Heart left ventricle (tissue), 16 donors: ENCODE measurements around the gene NFIC. TPM values are rescaled to one million over a fixed set of nuclear protein-coding genes. Genes with fewer than 3 reads are reported as not detected.
A peak's percentile ranks its signal among the peaks of the same experiment; 100 is the strongest.
"Not testable (repeated sequence)": the region's sequence is repeated elsewhere in the genome, so short reads cannot be mapped to it uniquely, and the experiment has no call there.

Source experiments
- ATAC-seq, 4 donors: fragments of 200-7000 bp; cut with Tn5 transposase; one replicate each; pipeline ENCODE4 v1.9.1; 2020 to 2022; ENCODE audit warnings: moderate library complexity in 4 of 4, mild to moderate bottlenecking in 3 of 4, moderate number of reproducible peaks in 1 of 4
- DNase-seq, 5 donors: peaks; one replicate each; pipeline ENCODE4 v3.0.0-alpha.2; 2020
- H3K27ac ChIP-seq, 12 donors: fragments of 200-600 bp; sonication (generic) in 4 of 12; one replicate each; pipeline versions ENCODE4 v1.5.0 to v1.8.0; 2016 to 2022; ENCODE audit warnings: mild to moderate bottlenecking in 2 of 12
- H3K27me3 ChIP-seq, 9 donors: fragments of 200-600 bp; sonication (generic) in 2 of 9; one replicate each; pipeline versions ENCODE4 v1.5.1 to v1.8.0; 2016 to 2022; ENCODE audit warnings: mild to moderate bottlenecking in 3 of 9
- H3K36me3 ChIP-seq, 9 donors: fragments of 200-600 bp; sonication (generic) in 2 of 9; one replicate each; pipeline versions ENCODE4 v1.5.0 to v1.8.0; 2018 to 2022; ENCODE audit warnings: mild to moderate bottlenecking in 2 of 9
- H3K4me1 ChIP-seq, 12 donors: fragments of 200-600 bp; sonication (generic) in 4 of 12; one replicate each; pipeline versions ENCODE4 v1.5.0 to v1.8.0; 2016 to 2022; ENCODE audit warnings: mild to moderate bottlenecking in 3 of 12
- H3K4me3 ChIP-seq, 12 donors: fragments of 200-600 bp; sonication (generic) in 4 of 12; one replicate each; pipeline versions ENCODE4 v1.5.0 to v1.8.0; 2017 to 2022; ENCODE audit warnings: mild to moderate bottlenecking in 9 of 12, moderate library complexity in 4 of 12
- H3K9me3 ChIP-seq, 12 donors: fragments of 200-600 bp; sonication (generic) in 4 of 12; one replicate each; pipeline versions ENCODE4 v1.5.0 to v1.8.0; 2016 to 2022; ENCODE audit warnings: mild to moderate bottlenecking in 1 of 12
- CTCF ChIP-seq, 12 donors: fragments of 200-600 bp; sonication (generic) in 4 of 12; IDR thresholded peaks; one replicate each; pipeline versions ENCODE4 v1.5.0 to v1.8.0; 2018 to 2022; ENCODE audit warnings: antibody characterized with exemption in 12 of 12, mild to moderate bottlenecking in 5 of 12
- POLR2A ChIP-seq, 2 donors: fragments of 450-650 bp; IDR thresholded peaks; one replicate each; pipeline ENCODE4 v1.6.1; 2017; ENCODE audit warnings: antibody characterized with exemption in 2 of 2, mild to moderate bottlenecking in 2 of 2, moderate library complexity in 2 of 2
- WGBS, 4 donors: extraction: QIAGEN DNeasy Blood & Tissue Kit in 2 of 4; methylation state at CpG; one replicate each; pipeline versions ENCODE4 v1.1.5 to v1.1.7; 2013 to 2018; 5-methylcytosine and 5-hydroxymethylcytosine counted together
- intact Hi-C, 10 donors: fragments of 100-400 bp; cut with DNase I; formaldehyde crosslinking; loops; one replicate each; pipeline versions ENCODE4 v1.11.1 to v1.14.2; 2022
- polyA plus RNA-seq, 2 donors: library from polyadenylated mRNA; stranded (reverse); fragments of 200-250 nt; gene quantifications; one replicate each; pipeline ENCODE4 v1.2.3, GENCODE V29; 2013
- total RNA-seq, 9 donors: library from RNA; depleted of rRNA in 2 of 9; stranded (reverse); fragments of >200 nt in 2 of 9; fragmentation: NEBNext Ultra II Directional in 3 of 9; extraction: Animal tissue kit (Norgen Biotek cat#: 25700) in 3 of 9; gene quantifications; one replicate each; pipeline versions ENCODE4 v1.1.0 to v1.2.4, GENCODE V29; 2016 to 2023
- donor health status: ischemic (EF 13 %, LVEDD 7.1; RV severe dilation, severe dysfunction).
- donor health status: healthy with polysubstance abuse.
- donor health status: DM: no; HTN: yes; CAD: no.
- donor health status: DM: no; HTN: no; CAD: no.
- donor health status: ischemic (EF 25% LVEDD 6.9; RV normal size, moderate dysfunction).
- donor health status: ischemic (EF 25% LVEDD 5.7; RV mildly dilated, moderate dysfunction).
- donor health status: healthy.
- donor health status: DM: yes; HTN: yes; CAD: no.
- donor health status: ischemic (EF 35%, LVEDD 5.7; RV mildly dilated, moderate dysfunction).
- donor health status: nonischemic (EF 11% LVEDD 7.7; RV severe dilation, severe dysfunction).
- donor health status: DM: yes; HTN: yes; CAD: no.
- donor health status: PGD.
- donor health status: ischemic (EF 29% LVEDD 5.4; RV normal size, mild dysfunction).
- donor health status: nonischemic (EF 23%, LVEDD 6.1; RV moderate dilation, normal function).

The NFIC gene
- total and polyA plus RNA-seq, 11 donors = 107 to 267 (median 159) TPM

DNA sequence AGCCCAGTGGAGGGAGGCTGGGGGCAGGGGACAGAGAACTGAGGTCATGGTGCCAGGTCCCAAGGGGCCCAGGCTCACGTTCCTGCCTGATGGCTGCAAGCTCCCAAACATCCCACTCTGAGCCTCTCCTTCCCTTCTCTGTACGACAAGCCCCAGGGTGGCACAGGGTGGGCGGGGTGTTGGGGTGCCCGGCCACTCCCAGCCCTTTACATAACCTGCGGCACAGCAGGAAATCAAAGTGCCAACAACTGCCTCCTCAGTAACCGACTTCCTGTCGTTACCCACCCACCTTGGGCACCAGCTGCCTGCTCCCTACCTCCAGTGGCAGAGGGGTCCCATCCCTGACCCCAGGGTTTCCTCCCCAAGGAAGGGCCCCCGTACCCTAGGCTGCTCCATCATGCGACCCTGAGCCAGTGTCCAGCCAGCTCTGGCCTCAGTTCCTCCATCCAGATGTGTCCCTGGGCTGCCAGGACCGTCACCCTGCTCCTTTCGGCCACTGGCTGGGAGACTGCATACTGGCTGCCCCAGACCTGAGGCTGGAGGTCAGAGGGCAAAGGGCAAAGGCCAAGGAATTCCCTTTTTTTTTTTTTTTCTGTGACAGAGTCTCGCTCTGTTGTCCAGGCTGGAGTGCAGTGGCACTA is 27.7 kb upstream of the NFIC start:
- no peaks in the 10 kb centered on the region for H3K27me3 ChIP-seq
- 55 to 66% (median 62%) methylated on average over 10 to 12 of the region's 12 CpGs for WGBS, 4 donors
- DNase-seq (peak in 1 of 5 donors; percentile 66), ATAC-seq (no peak)
- H3K9me3 ChIP-seq = no peaks in the 10 kb centered on the region
- TF ChIP-seq CTCF (IDR thresholded peaks at IDR 0.05) = no peak
- no peak for TF ChIP-seq POLR2A (IDR thresholded peaks at IDR 0.05)
- H3K4me3 ChIP-seq = no peak overlapping the region
- H3K4me1 ChIP-seq = peaks cover 5 to 53% (median 38%) of the 10 kb centered on the region in 12 donors
- intact Hi-C loops = loop anchor here in 1 of 10 donors (5.0 kb wide), 1 partner anchor 89 kb away; no protein-coding TSS in a partner anchor
- H3K27ac ChIP-seq = peak overlapping the region in 6 of 12 donors; percentile 3 to 92 (median 16)
- H3K36me3 ChIP-seq = no peaks in the 10 kb centered on the region

DNA sequence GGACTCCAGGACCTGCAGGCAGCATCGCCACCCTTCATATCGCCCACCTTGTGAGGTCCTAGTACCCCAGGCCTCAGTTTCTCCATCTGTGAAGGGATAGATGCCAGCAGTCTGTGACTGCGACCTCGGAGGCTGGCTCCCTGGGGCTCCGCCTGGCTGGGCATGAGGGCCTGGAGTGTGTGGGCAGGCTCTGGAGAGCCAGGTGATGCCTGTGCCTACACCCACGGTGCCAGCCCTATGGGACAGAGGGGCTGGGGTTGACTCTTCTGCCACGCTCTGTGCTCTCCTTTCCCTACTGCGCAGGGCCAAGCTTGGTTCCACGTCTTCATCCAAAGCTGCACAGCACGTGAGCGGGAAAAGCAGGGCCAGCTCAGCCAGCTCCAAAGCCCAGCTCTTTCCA is 26.0 kb upstream of the NFIC start:
- DNase-seq = peak in 1 of 5 donors; percentile 51
- H3K27me3 ChIP-seq = no peaks in the 10 kb centered on the region
- H3K4me3 ChIP-seq = no peak overlapping the region
- peaks cover 5 to 50% (median 30%) of the 10 kb centered on the region in 12 donors for H3K4me1 ChIP-seq
- WGBS, 4 donors = 78 to 91% (median 85%) methylated on average over 8 to 11 of the region's 11 CpGs
- intact Hi-C loops = loop anchor here in 3 of 10 donors (5.0 kb wide), 2 partner anchors 87 to 92 kb away; no protein-coding TSS in a partner anchor
- no peak for ATAC-seq
- H3K9me3 ChIP-seq = no peaks in the 10 kb centered on the region
- TF ChIP-seq CTCF (IDR thresholded peaks at IDR 0.05) (no peak), POLR2A (IDR thresholded peaks at IDR 0.05) (no peak)
- H3K27ac ChIP-seq = peak overlapping the region in 1 of 12 donors; percentile 1
- no peaks in the 10 kb centered on the region for H3K36me3 ChIP-seq

DNA sequence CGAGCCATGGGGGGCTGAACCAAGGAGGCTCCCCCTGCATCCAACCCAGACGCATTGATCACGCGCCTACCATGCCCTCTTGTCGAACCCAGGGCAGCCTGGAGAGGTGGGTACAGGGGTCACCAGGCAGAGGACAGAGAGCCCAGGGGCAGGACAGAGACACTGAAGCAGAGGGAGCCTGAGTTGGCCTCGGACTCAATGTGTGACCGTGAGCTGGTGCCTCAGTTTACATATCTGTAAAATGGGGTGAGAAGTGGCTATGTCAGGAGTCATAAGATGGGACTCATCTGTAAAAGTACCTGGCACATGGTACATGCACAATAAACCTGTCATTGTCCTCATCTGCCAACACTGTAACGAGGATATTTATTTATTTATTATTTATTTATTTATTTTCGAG is 24.1 kb upstream of the NFIC start:
- DNase-seq = peak in 1 of 5 donors; percentile 16
- Histone ChIP-seq H3K27ac (peak overlapping the region in 1 of 12 donors; percentile 90), H3K27me3 (no peaks in the 10 kb centered on the region), H3K36me3 (no peaks in the 10 kb centered on the region), H3K4me1 (peaks cover 4 to 45% (median 25%) of the 10 kb centered on the region in 12 donors), H3K4me3 (no peak overlapping the region), H3K9me3 (no peaks in the 10 kb centered on the region)
- intact Hi-C loops = loop anchor here in 3 of 10 donors (5.0 kb wide), 2 partner anchors 85 to 90 kb away; no protein-coding TSS in a partner anchor
- WGBS, 4 donors = 83 to 91% (median 88%) methylated on average over 9 of the region's 9 CpGs
- TF ChIP-seq CTCF (IDR thresholded peaks at IDR 0.05) = no peak
- no peak for TF ChIP-seq POLR2A (IDR thresholded peaks at IDR 0.05)
- no peak for ATAC-seq

GRCh38 chr19:3342962-3343361 is 23.4 kb upstream of the NFIC start:
- not testable (repeated sequence) for ATAC-seq, H3K36me3 ChIP-seq, H3K4me3 ChIP-seq, H3K27me3 ChIP-seq, H3K9me3 ChIP-seq
- WGBS, 4 donors = 83 to 93% (median 88%) methylated on average over 9 of the region's 9 CpGs
- DNase-seq = peak in 1 of 5 donors; percentile 38
- intact Hi-C loops = loop anchor here in 3 of 10 donors (5.0 kb wide), 2 partner anchors 84 to 89 kb away; no protein-coding TSS in a partner anchor
- Histone ChIP-seq H3K4me1 (peaks cover 0 to 41% (median 21%) of the 10 kb centered on the region in 12 donors), H3K27ac (peak overlapping the region in 11 of 12 donors; percentile 9 to 90 (median 62))
